Measurements from ENCODE around the gene CEACAM19.

GRCh38 chr19:44623080-44623479, 48.2 kb upstream of the CEACAM19 start:
- TF ChIP-seq CTCF (IDR thresholded peaks at IDR 0.05) (no peak), POLR2AphosphoS5 (IDR thresholded peaks at IDR 0.05; ENCODE audit: low read depth, low read length) (no peak), REST (IDR thresholded peaks at IDR 0.05; ENCODE audit: insufficient read depth in 1 of 2, low read depth in 2 of 2, low read length in 1 of 2) (no peak), SIN3A (IDR thresholded peaks at IDR 0.05; ENCODE audit: borderline replicate concordance, insufficient read depth, low read depth, low read length) (no peak), TCF7L2 (IDR thresholded peaks at IDR 0.05; ENCODE audit: low read depth, low read length) (no peak)
